SK-N-SH (cell line): ENCODE results near the gene GUCY2C. TPM values are rescaled to one million over a fixed set of nuclear protein-coding genes. Genes with fewer than 3 reads are reported as not detected.

Experiments used
- CTCF ChIA-PET: fragments of 300-600, 350-600 bp; formaldehyde crosslinking; extraction: SDS; loops from one replicate; lab custom pipeline; 2021; lab: Yijun Ruan, JAX
- POLR2A ChIA-PET: fragments of 350-600 bp; sonication (Branson Sonifier 250); formaldehyde crosslinking; extraction: SDS; loops from one replicate; lab custom pipeline; 2020; ENCODE audit warnings: antibody characterized with exemption, inconsistent platforms; lab: Yijun Ruan, JAX
- DNase-seq: peaks from one replicate; pipeline ENCODE4 v3.0.0; 2012
- H2AFZ ChIP-seq: fragments of 200-600 bp; sonication (generic); 2 replicates; pipeline ENCODE4 v1.8.1; 2016; ENCODE audit warnings: antibody characterized with exemption, mild to moderate bottlenecking, low read depth
- H3F3A ChIP-seq: fragments of 200-600 bp; sonication (generic); replicated peaks from 2 replicates; pipeline ENCODE3; 2016; ENCODE audit warnings: antibody characterized with exemption, mild to moderate bottlenecking; ENCODE audit not compliant: insufficient read depth
- H3K27ac ChIP-seq, 2 experiments: fragments of 200-500 bp in 1 of 2; fragments of 200-600 bp in 1 of 2; sonication (Bioruptor generic) in 1 of 2; sonication (generic), shearing (Covaris generic) in 1 of 2; 2 replicates each; pipeline versions ENCODE4 v1.5.1 to v1.6.1; 2014 to 2016; ENCODE audit warnings: low read depth in 2 of 2, inconsistent platforms in 1 of 2, low read length in 1 of 2, mild to moderate bottlenecking in 1 of 2, mixed read lengths in 1 of 2
- H3K27me3 ChIP-seq: fragments of 200-600 bp; sonication (generic), shearing (Covaris generic); 2 replicates; pipeline ENCODE4 v1.6.1; 2016; ENCODE audit warnings: mixed run types; ENCODE audit not compliant: insufficient read depth
- H3K36me3 ChIP-seq, 2 experiments: fragments of 200-500 bp in 1 of 2; fragments of 200-600 bp in 1 of 2; sonication (Bioruptor generic) in 1 of 2; sonication (generic) in 1 of 2; replicated peaks in 1 of 2; 2 replicates each; pipeline versions ENCODE3 to v1.5.1; 2014 to 2016; ENCODE audit warnings: low read length in 1 of 2, mild to moderate bottlenecking in 1 of 2; ENCODE audit not compliant: insufficient read depth in 2 of 2, control insufficient read depth in 1 of 2
- H3K4me1 ChIP-seq, 2 experiments: fragments of 200-500 bp in 1 of 2; fragments of 200-600 bp in 1 of 2; sonication (Bioruptor generic) in 1 of 2; sonication (generic), shearing (Covaris generic) in 1 of 2; 2 replicates each; pipeline versions ENCODE4 v1.5.1 to v1.6.1; 2014 to 2016; ENCODE audit warnings: low read depth in 1 of 2, low read length in 1 of 2, mixed run types in 1 of 2; ENCODE audit not compliant: insufficient read depth in 2 of 2, control insufficient read depth in 1 of 2
- H3K4me2 ChIP-seq: fragments of 200-600 bp; sonication (generic), shearing (Covaris generic); 2 replicates; pipeline ENCODE4 v1.6.1; 2017; ENCODE audit warnings: mixed run types
- H3K4me3 ChIP-seq, 2 experiments: fragments of 200-500 bp in 1 of 2; fragments of 200-600 bp in 1 of 2; sonication (Bioruptor generic) in 1 of 2; sonication (generic), shearing (Covaris generic) in 1 of 2; 2 replicates each; pipeline versions ENCODE4 v1.5.1 to v1.8.1; 2014 to 2016; ENCODE audit warnings: low read depth in 2 of 2, inconsistent platforms in 1 of 2, low read length in 1 of 2, mild to moderate bottlenecking in 1 of 2, mixed read lengths in 1 of 2, moderate library complexity in 1 of 2
- H3K79me2 ChIP-seq: fragments of 200-600 bp; sonication (generic); 2 replicates; pipeline ENCODE4 v1.8.1; 2017; ENCODE audit warnings: mild to moderate bottlenecking; ENCODE audit not compliant: insufficient read depth
- H3K9ac ChIP-seq: fragments of 200-600 bp; sonication (generic); 2 replicates; pipeline ENCODE4 v1.6.1; 2017; ENCODE audit warnings: mixed run types
- H3K9me2 ChIP-seq: fragments of 200-600 bp; sonication (generic); 2 replicates; pipeline ENCODE4 v1.6.1; 2017; ENCODE audit warnings: mixed run types
- H3K9me3 ChIP-seq: fragments of 200-600 bp; sonication (generic); 2 replicates; pipeline ENCODE4 v1.6.1; 2017; ENCODE audit warnings: mixed run types, mild to moderate bottlenecking, moderate library complexity
- H4K20me1 ChIP-seq: fragments of 200-600 bp; sonication (generic); 2 replicates; pipeline ENCODE4 v1.6.1; 2017; ENCODE audit warnings: mild to moderate bottlenecking, mixed run types; ENCODE audit not compliant: insufficient read depth
- CTCF ChIP-seq: fragments of 200-600 bp; sonication (generic); IDR thresholded peaks from 2 replicates; pipeline ENCODE4 v1.6.1; 2017; ENCODE audit warnings: antibody characterized with exemption, mild to moderate bottlenecking, moderate library complexity
- ELF1 ChIP-seq: IDR thresholded peaks from 2 replicates; pipeline ENCODE4 v1.4.0; 2012
- EP300 ChIP-seq, 2 experiments: IDR thresholded peaks; 2 replicates each; pipeline versions ENCODE4 v1.4.0 to v1.6.1; 2012; ENCODE audit warnings: borderline replicate concordance in 1 of 2, low read depth in 1 of 2, low read length in 1 of 2
- FOXM1 ChIP-seq: IDR thresholded peaks from 2 replicates; pipeline ENCODE4 v1.4.0; 2012; ENCODE audit warnings: low read depth, mild to moderate bottlenecking
- GATA2 ChIP-seq: sonication (generic); formaldehyde crosslinking; IDR thresholded peaks from 2 replicates; pipeline ENCODE4 v1.5.0; 2020; ENCODE audit warnings: mild to moderate bottlenecking, missing genetic modification reagents
- IRF3 ChIP-seq: fragments of 150-350 bp; IDR thresholded peaks from 2 replicates; pipeline ENCODE4 v1.6.1; 2016; ENCODE audit warnings: mild to moderate bottlenecking, low read depth, low read length
- MAX ChIP-seq: IDR thresholded peaks from 2 replicates; pipeline ENCODE4 v1.4.0; 2012; ENCODE audit warnings: low read depth
- MEF2A ChIP-seq: IDR thresholded peaks from 2 replicates; pipeline ENCODE4 v1.4.0; 2012; ENCODE audit warnings: low read depth, borderline replicate concordance
- MXI1 ChIP-seq: IDR thresholded peaks from 2 replicates; pipeline ENCODE4 v1.6.1; 2012; ENCODE audit warnings: mild to moderate bottlenecking, low read depth, low read length, improper control_type of control experiment
- NRF1 ChIP-seq: IDR thresholded peaks from 2 replicates; pipeline ENCODE4 v1.6.1; 2012; ENCODE audit warnings: low read depth, mild to moderate bottlenecking, low read length
- PBX3 ChIP-seq: IDR thresholded peaks from 2 replicates; pipeline ENCODE4; 2012
- POLR2AphosphoS5 ChIP-seq: IDR thresholded peaks from 2 replicates; pipeline ENCODE4 v1.6.1; 2012; ENCODE audit warnings: low read depth, low read length
- RAD21 ChIP-seq: IDR thresholded peaks from 2 replicates; pipeline ENCODE4 v1.6.1; 2012; ENCODE audit warnings: mild to moderate bottlenecking, low read length
- RCOR1 ChIP-seq: fragments of 150-350 bp; IDR thresholded peaks from 2 replicates; pipeline ENCODE4 v1.6.1; 2017; ENCODE audit warnings: antibody characterized with exemption, low read length
- TAF1 ChIP-seq: IDR thresholded peaks from 2 replicates; pipeline ENCODE4 v1.6.1; 2012; ENCODE audit warnings: low read depth, mild to moderate bottlenecking, low read length, moderate library complexity, borderline replicate concordance
- USF1 ChIP-seq: IDR thresholded peaks from 2 replicates; pipeline ENCODE4 v1.4.0; 2012; ENCODE audit warnings: low read depth, borderline replicate concordance
- USF2 ChIP-seq: fragments of 150-350 bp; IDR thresholded peaks from 2 replicates; pipeline ENCODE4 v1.6.1; 2017; ENCODE audit warnings: antibody characterized with exemption, low read length, low read depth, borderline replicate concordance
- ZBTB33 ChIP-seq: IDR thresholded peaks from 2 replicates; pipeline ENCODE4 v1.4.0; 2012; ENCODE audit warnings: low read depth, borderline replicate concordance
- WGBS: methylation state at CpG from one replicate; pipeline ENCODE4 v1.1.6; 2017; ENCODE audit warnings: low lambda C conversion rate; 5-methylcytosine and 5-hydroxymethylcytosine counted together
- polyA plus RNA-seq, 3 experiments: library from polyadenylated mRNA; depleted of rRNA; stranded (reverse); fragments of >200 nt; gene quantifications; 2 replicates each; pipeline ENCODE4 v1.2.3, GENCODE V29; 2012

GUCY2C gene
- polyA plus RNA-seq, 1 of the 3 experiments (the other 2 are of a cell fraction): not detected

GRCh38 chr12:14571779-14572178 lies 124.6 kb downstream of the GUCY2C start:
- no peak overlapping the region for H3K4me2 ChIP-seq
- H3K9me2 ChIP-seq: no peaks in the 10 kb centered on the region
- H3K79me2 ChIP-seq: no peaks in the 10 kb centered on the region
- no peaks in the 10 kb centered on the region for H3F3A ChIP-seq
- H3K9me3 ChIP-seq: no peaks in the 10 kb centered on the region
- no peak for DNase-seq
- H3K9ac ChIP-seq: no peak overlapping the region
- TF ChIP-seq NRF1: no peak
- no peak for TF ChIP-seq MXI1
- TF ChIP-seq USF1: no peak
- no peak for TF ChIP-seq RAD21
- TF ChIP-seq MAX: no peak
- TF ChIP-seq MEF2A: no peak
- no peak for TF ChIP-seq IRF3
- TF ChIP-seq, all 33 proteins: peak for 0
- WGBS: 51% methylated on average over 3 of the region's 3 CpGs
- ChIA-PET CTCF (no interaction called here), POLR2A (no interaction called here)
- Histone ChIP-seq H4K20me1 (no peaks in the 10 kb centered on the region), H3K36me3 (no peaks in the 10 kb centered on the region), H3K4me3 (no peak overlapping the region), H2AFZ (no peak overlapping the region), H3K27me3 (no peaks in the 10 kb centered on the region), H3K4me1 (no peaks in the 10 kb centered on the region; a peak in 1 of 4 replicates), H3K27ac (no peak overlapping the region)

GRCh38 chr12:14570231-14570630 lies 126.2 kb downstream of the GUCY2C start:
- no peak for DNase-seq
- H3K4me2 ChIP-seq: no peak overlapping the region
- H3K79me2 ChIP-seq: no peaks in the 10 kb centered on the region
- no peaks in the 10 kb centered on the region for H3K36me3 ChIP-seq
- TF ChIP-seq POLR2AphosphoS5: no peak
- TF ChIP-seq USF2: no peak
- no peak for TF ChIP-seq CTCF
- no peak for TF ChIP-seq ZBTB33
- TF ChIP-seq GATA2 (CRISPR knock-in tag): no peak
- no peak for TF ChIP-seq FOXM1
- no peak for TF ChIP-seq IRF3
- TF ChIP-seq EP300 (IDR thresholded peaks at IDR 0.05; ENCODE audit: borderline replicate concordance in 1 of 2, low read depth in 1 of 2, low read length in 1 of 2): no peak
- no peak for TF ChIP-seq TAF1
- TF ChIP-seq RAD21: no peak
- no peak for TF ChIP-seq ELF1
- TF ChIP-seq PBX3: no peak
- TF ChIP-seq RCOR1: no peak
- WGBS: 47% methylated on average over 1 of the region's 1 CpG
- POLR2A ChIA-PET: no interaction called here
- H3K9ac ChIP-seq: no peak overlapping the region
- H2AFZ ChIP-seq: no peak overlapping the region
- no peaks in the 10 kb centered on the region for H4K20me1 ChIP-seq
- no peaks in the 10 kb centered on the region for H3K9me2 ChIP-seq
- CTCF ChIA-PET: no interaction called here
- H3F3A ChIP-seq: no peaks in the 10 kb centered on the region
- no peaks in the 10 kb centered on the region for H3K9me3 ChIP-seq
- H3K4me1 ChIP-seq: no peaks in the 10 kb centered on the region; a peak in 1 of 4 replicates
- no peaks in the 10 kb centered on the region for H3K27me3 ChIP-seq
- no peak overlapping the region for H3K27ac ChIP-seq
- H3K4me3 ChIP-seq: no peak overlapping the region
